Endothelial cell of umbilical vein (primary cell): ENCODE data around the gene CDK4.

Experiments
- CTCF ChIP-seq, 2 donors: IDR thresholded peaks; 1 replicate in 1 of 2; 2 replicates in 1 of 2; pipeline ENCODE4 v1.5.1; 2011; ENCODE audit warnings: low read length in 2 of 2, mild to moderate bottlenecking in 2 of 2, moderate library complexity in 2 of 2, control low read depth in 1 of 2, inconsistent platforms in 1 of 2, low read depth in 1 of 2; ENCODE audit not compliant: insufficient read depth in 1 of 2; ENCODE audit errors: extremely low read depth in 1 of 2
- POLR2A ChIP-seq: IDR thresholded peaks from 2 replicates; pipeline ENCODE4 v1.6.1; 2012; ENCODE audit warnings: low read depth, mild to moderate bottlenecking, control low read depth, low read length
- POLR2AphosphoS5 ChIP-seq: IDR thresholded peaks from 2 replicates; pipeline ENCODE4 v1.6.1; 2012; ENCODE audit warnings: low read depth, mild to moderate bottlenecking, control low read depth, low read length, moderate library complexity; ENCODE audit not compliant: insufficient read depth

DNA sequence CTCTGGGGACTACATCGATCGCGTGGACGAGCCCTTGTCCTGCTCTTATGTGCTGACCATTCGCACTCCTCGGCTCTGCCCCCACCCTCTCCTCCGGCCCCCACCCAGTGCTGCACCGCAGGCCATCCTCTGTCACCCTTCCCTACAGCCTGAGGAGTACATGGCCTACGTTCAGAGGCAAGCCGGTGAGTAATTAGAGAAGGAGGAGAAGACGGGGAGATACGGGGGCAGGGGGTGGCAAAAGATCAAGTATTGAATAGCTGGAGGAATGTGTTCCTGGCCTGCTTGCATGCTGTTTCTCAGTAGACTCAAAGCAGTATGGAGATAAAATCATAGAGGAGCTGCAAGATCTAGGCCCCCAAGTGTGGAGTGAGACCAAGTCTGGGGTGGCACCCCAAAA, 36.3 kb downstream of the CDK4 start:
- TF ChIP-seq POLR2AphosphoS5 (no peak), POLR2A (no peak), CTCF (IDR thresholded peaks at IDR 0.05; ENCODE audit: extremely low read depth in 1 of 2, insufficient read depth in 1 of 2, low read depth in 1 of 2, low read length in 2 of 2) (no peak)
